GM23338 (cell line): ENCODE measurements around the gene CFH. TPM values are rescaled to one million over a fixed set of nuclear protein-coding genes. Genes with fewer than 3 reads are reported as not detected.

ENCODE experiments used
- ATAC-seq: fragments of 200-7000 bp; cut with Tn5 transposase; 3 replicates; pipeline ENCODE4 v1.9.1; 2020
- DNase-seq: peaks from one replicate; pipeline ENCODE4 v3.0.0-alpha.2; 2015; ENCODE audit warnings: low spot score
- H2AFZ ChIP-seq: fragments of 200-600 bp; sonication (generic); 2 replicates; pipeline ENCODE4 v1.8.0; 2016; ENCODE audit warnings: antibody characterized with exemption, mild to moderate bottlenecking, moderate library complexity
- H3F3A ChIP-seq: fragments of 200-600 bp; sonication (generic); replicated peaks from 2 replicates; pipeline ENCODE4 v1.8.0; 2017; ENCODE audit warnings: antibody characterized with exemption, mixed run types, low read depth
- H3K27ac ChIP-seq: fragments of 200-600 bp; sonication (generic); 2 replicates; pipeline ENCODE4 v1.6.1; 2016; ENCODE audit warnings: low read depth
- H3K27me3 ChIP-seq: fragments of 200-600 bp; sonication (generic); 2 replicates; pipeline ENCODE4 v1.8.0; 2016; ENCODE audit warnings: mild to moderate bottlenecking, mixed run types, moderate library complexity; ENCODE audit not compliant: insufficient read depth
- H3K36me3 ChIP-seq: fragments of 200-600 bp; sonication (generic); 2 replicates; pipeline ENCODE4 v1.8.0; 2016; ENCODE audit warnings: mild to moderate bottlenecking; ENCODE audit not compliant: insufficient read depth
- H3K4me1 ChIP-seq: fragments of 200-600 bp; sonication (generic); 2 replicates; pipeline ENCODE4 v1.8.0; 2016; ENCODE audit warnings: mild to moderate bottlenecking, moderate library complexity; ENCODE audit not compliant: insufficient read depth
- H3K4me2 ChIP-seq: fragments of 200-600 bp; sonication (generic); 2 replicates; pipeline ENCODE4 v1.7.1; 2017; ENCODE audit warnings: mixed run types
- H3K4me3 ChIP-seq: fragments of 200-600 bp; sonication (generic); 2 replicates; pipeline ENCODE4 v1.6.1; 2016; ENCODE audit warnings: mixed run types
- H3K79me2 ChIP-seq: fragments of 200-600 bp; sonication (generic); replicated peaks from 2 replicates; pipeline ENCODE4 v1.8.0; 2017; ENCODE audit warnings: mild to moderate bottlenecking; ENCODE audit not compliant: insufficient read depth
- H3K9me2 ChIP-seq: fragments of 200-600 bp; sonication (generic); 2 replicates; pipeline ENCODE4 v1.8.0; 2017; ENCODE audit not compliant: insufficient read depth
- H4K20me1 ChIP-seq: fragments of 200-600 bp; sonication (generic); replicated peaks from 2 replicates; pipeline ENCODE4 v1.8.0; 2017; ENCODE audit warnings: mild to moderate bottlenecking; ENCODE audit not compliant: insufficient read depth
- H3K27ac Mint-ChIP-seq: 2 replicates; pipeline ENCODE4 v1.8.0; 2020; ENCODE audit warnings: inconsistent platforms, mild to moderate bottlenecking, moderate library complexity, mixed read lengths
- H3K27me3 Mint-ChIP-seq: 3 replicates; pipeline ENCODE4 v1.8.0; 2022; ENCODE audit warnings: low read depth, mild to moderate bottlenecking, moderate library complexity, mixed read lengths, inconsistent platforms; ENCODE audit not compliant: insufficient read depth, poor library complexity
- H3K36me3 Mint-ChIP-seq: 3 replicates; pipeline ENCODE4 v1.8.0; 2021; ENCODE audit warnings: low read depth, mild to moderate bottlenecking, inconsistent platforms, moderate library complexity, mixed read lengths
- H3K4me1 Mint-ChIP-seq: 3 replicates; pipeline ENCODE4 v1.8.0; 2020; ENCODE audit warnings: mild to moderate bottlenecking, inconsistent platforms, mixed read lengths
- H3K4me3 Mint-ChIP-seq: 3 replicates; pipeline ENCODE4 v1.8.0; 2021; ENCODE audit warnings: moderate library complexity, mild to moderate bottlenecking, inconsistent platforms, mixed read lengths
- H3K9me3 Mint-ChIP-seq: 3 replicates; pipeline ENCODE4 v1.8.0; 2020; ENCODE audit warnings: moderate library complexity, mild to moderate bottlenecking, inconsistent platforms, mixed read lengths
- CREB1 ChIP-seq: fragments of 250-450 bp; sonication (Bioruptor Pico); IDR thresholded peaks from 2 replicates; pipeline ENCODE4 v1.5.0; 2020; ENCODE audit warnings: low read depth, mild to moderate bottlenecking, moderate library complexity
- EZH2 ChIP-seq: fragments of 200-600 bp; sonication (generic); IDR thresholded peaks from one replicate; pipeline ENCODE4 v1.8.0; 2017; ENCODE audit warnings: antibody characterized with exemption, mild to moderate bottlenecking, low read depth; ENCODE audit not compliant: unreplicated experiment
- EZH2phosphoT487 ChIP-seq: fragments of 200-600 bp; sonication (generic); IDR thresholded peaks from one replicate; pipeline ENCODE4 v1.8.1; 2018; ENCODE audit warnings: antibody characterized with exemption; ENCODE audit not compliant: unreplicated experiment
- JUNB ChIP-seq: IDR thresholded peaks from one replicate; pipeline ENCODE4 v1.6.1; 2016; ENCODE audit warnings: antibody characterized with exemption; ENCODE audit not compliant: unreplicated experiment
- NANOG ChIP-seq: IDR thresholded peaks from 2 replicates; pipeline ENCODE4 v1.6.1; 2016; ENCODE audit warnings: antibody characterized with exemption, borderline replicate concordance
- POLR2AphosphoS5 ChIP-seq: IDR thresholded peaks from 2 replicates; pipeline ENCODE4 v1.6.1; 2016; ENCODE audit warnings: antibody characterized with exemption, low read depth
- STAT1 ChIP-seq: IDR thresholded peaks from one replicate; pipeline ENCODE4 v1.6.1; 2016; ENCODE audit warnings: antibody characterized with exemption; ENCODE audit not compliant: unreplicated experiment
- ZNF114 ChIP-seq: fragments of 250-450 bp; sonication (Bioruptor Pico); IDR thresholded peaks from 2 replicates; pipeline ENCODE4 v1.5.0; 2020; ENCODE audit warnings: mild to moderate bottlenecking, moderate library complexity
- ZNF331 ChIP-seq: fragments of 250-450 bp; sonication (Bioruptor Pico); IDR thresholded peaks from 2 replicates; pipeline ENCODE4 v1.5.0; 2020; ENCODE audit warnings: low read depth, mild to moderate bottlenecking, moderate library complexity
- polyA plus RNA-seq: library from polyadenylated mRNA; unstranded; fragments of >200 nt; fragmentation: Nextera tagmentation; extraction: Ambion mirVana; gene quantifications from 2 replicates; pipeline ENCODE4 v1.2.1, GENCODE V29; 2016
- total RNA-seq: library from RNA; depleted of rRNA; stranded (reverse); fragments of >200 nt; shearing (Covaris generic); gene quantifications from 2 replicates; pipeline ENCODE4 v1.2.3, GENCODE V29; 2014
- TF ChIP-seq, protein P1 (sequence below), 2 experiments: fragments of 200-600 bp in 1 of 2; sonication (generic) in 1 of 2; conservative IDR thresholded peaks; 2 replicates each; pipeline versions ENCODE4 v1.5.1 to v1.6.1; 2016 to 2017; ENCODE audit warnings: antibody characterized with exemption in 2 of 2, low read depth in 2 of 2, mild to moderate bottlenecking in 2 of 2, moderate library complexity in 1 of 2
- TF ChIP-seq, protein P2 (sequence below): fragments of 250-450 bp; sonication (Bioruptor Pico); IDR thresholded peaks from 2 replicates; pipeline ENCODE4 v1.5.0; 2020; ENCODE audit warnings: mild to moderate bottlenecking, moderate library complexity
- TF ChIP-seq, protein P3 (sequence below): IDR thresholded peaks from one replicate; pipeline ENCODE4 v1.6.1; 2018; ENCODE audit warnings: antibody characterized with exemption; ENCODE audit not compliant: unreplicated experiment
- TF ChIP-seq, protein P4 (sequence below): IDR thresholded peaks from 2 replicates; pipeline ENCODE4 v1.6.1; 2016; ENCODE audit warnings: antibody characterized with exemption

The CFH gene
- total and polyA plus RNA-seq, 2 experiments from 2014 or later, result not detected

DNA sequence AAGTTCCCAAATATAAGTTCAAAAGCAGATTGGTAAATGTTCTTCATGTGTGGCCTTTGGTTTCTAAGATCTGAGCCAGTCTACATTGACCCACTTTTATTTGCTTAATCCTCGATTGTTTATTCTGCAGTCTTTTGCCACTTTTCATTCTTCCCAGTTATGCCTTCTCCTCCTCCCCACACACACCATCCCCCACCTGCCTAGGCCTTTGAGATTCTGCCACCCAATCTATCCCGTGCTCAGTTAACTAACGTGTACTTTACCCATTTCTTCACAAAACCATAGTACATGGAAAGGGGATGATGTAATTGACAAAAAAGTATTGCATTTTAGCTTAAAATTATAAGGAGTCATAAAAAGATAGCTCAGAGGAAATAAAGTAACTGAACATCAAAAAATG lies 3.7 kb downstream of the CFH start:
- Histone ChIP-seq H3K27me3 (no peaks in the 10 kb centered on the region), H3F3A (no peaks in the 10 kb centered on the region), H3K36me3 (no peaks in the 10 kb centered on the region), H4K20me1 (no peaks in the 10 kb centered on the region), H3K4me2 (no peak overlapping the region), H3K9me2 (no peaks in the 10 kb centered on the region), H3K79me2 (no peaks in the 10 kb centered on the region), H3K27ac (no peak overlapping the region), H3K4me3 (no peak overlapping the region), H2AFZ (no peak overlapping the region), H3K4me1 (no peaks in the 10 kb centered on the region)
- H3K4me1 Mint-ChIP-seq, result peaks cover 6% of the 10 kb centered on the region
- H3K9me3 Mint-ChIP-seq, result no peaks in the 10 kb centered on the region; the same call in 2 of the 3 replicates
- H3K4me3 Mint-ChIP-seq, result no peak overlapping the region
- DNase-seq (no peak), ATAC-seq (no peak)
- H3K36me3 Mint-ChIP-seq, result no peaks in the 10 kb centered on the region
- TF ChIP-seq CREB1 (CRISPR knock-in tag) (no peak), STAT1 (no peak), NANOG (no peak), ZNF331 (CRISPR knock-in tag) (no peak), EZH2phosphoT487 (no peak), POLR2AphosphoS5 (no peak), JUNB (no peak), ZNF114 (CRISPR knock-in tag) (no peak), EZH2 (no peak)
- TF ChIP-seq, protein P1, sequence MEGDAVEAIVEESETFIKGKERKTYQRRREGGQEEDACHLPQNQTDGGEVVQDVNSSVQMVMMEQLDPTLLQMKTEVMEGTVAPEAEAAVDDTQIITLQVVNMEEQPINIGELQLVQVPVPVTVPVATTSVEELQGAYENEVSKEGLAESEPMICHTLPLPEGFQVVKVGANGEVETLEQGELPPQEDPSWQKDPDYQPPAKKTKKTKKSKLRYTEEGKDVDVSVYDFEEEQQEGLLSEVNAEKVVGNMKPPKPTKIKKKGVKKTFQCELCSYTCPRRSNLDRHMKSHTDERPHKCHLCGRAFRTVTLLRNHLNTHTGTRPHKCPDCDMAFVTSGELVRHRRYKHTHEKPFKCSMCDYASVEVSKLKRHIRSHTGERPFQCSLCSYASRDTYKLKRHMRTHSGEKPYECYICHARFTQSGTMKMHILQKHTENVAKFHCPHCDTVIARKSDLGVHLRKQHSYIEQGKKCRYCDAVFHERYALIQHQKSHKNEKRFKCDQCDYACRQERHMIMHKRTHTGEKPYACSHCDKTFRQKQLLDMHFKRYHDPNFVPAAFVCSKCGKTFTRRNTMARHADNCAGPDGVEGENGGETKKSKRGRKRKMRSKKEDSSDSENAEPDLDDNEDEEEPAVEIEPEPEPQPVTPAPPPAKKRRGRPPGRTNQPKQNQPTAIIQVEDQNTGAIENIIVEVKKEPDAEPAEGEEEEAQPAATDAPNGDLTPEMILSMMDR (conservative IDR thresholded peaks at IDR 0.05; ENCODE audit: low read depth in 2 of 2), result no peak
- TF ChIP-seq, protein P2, sequence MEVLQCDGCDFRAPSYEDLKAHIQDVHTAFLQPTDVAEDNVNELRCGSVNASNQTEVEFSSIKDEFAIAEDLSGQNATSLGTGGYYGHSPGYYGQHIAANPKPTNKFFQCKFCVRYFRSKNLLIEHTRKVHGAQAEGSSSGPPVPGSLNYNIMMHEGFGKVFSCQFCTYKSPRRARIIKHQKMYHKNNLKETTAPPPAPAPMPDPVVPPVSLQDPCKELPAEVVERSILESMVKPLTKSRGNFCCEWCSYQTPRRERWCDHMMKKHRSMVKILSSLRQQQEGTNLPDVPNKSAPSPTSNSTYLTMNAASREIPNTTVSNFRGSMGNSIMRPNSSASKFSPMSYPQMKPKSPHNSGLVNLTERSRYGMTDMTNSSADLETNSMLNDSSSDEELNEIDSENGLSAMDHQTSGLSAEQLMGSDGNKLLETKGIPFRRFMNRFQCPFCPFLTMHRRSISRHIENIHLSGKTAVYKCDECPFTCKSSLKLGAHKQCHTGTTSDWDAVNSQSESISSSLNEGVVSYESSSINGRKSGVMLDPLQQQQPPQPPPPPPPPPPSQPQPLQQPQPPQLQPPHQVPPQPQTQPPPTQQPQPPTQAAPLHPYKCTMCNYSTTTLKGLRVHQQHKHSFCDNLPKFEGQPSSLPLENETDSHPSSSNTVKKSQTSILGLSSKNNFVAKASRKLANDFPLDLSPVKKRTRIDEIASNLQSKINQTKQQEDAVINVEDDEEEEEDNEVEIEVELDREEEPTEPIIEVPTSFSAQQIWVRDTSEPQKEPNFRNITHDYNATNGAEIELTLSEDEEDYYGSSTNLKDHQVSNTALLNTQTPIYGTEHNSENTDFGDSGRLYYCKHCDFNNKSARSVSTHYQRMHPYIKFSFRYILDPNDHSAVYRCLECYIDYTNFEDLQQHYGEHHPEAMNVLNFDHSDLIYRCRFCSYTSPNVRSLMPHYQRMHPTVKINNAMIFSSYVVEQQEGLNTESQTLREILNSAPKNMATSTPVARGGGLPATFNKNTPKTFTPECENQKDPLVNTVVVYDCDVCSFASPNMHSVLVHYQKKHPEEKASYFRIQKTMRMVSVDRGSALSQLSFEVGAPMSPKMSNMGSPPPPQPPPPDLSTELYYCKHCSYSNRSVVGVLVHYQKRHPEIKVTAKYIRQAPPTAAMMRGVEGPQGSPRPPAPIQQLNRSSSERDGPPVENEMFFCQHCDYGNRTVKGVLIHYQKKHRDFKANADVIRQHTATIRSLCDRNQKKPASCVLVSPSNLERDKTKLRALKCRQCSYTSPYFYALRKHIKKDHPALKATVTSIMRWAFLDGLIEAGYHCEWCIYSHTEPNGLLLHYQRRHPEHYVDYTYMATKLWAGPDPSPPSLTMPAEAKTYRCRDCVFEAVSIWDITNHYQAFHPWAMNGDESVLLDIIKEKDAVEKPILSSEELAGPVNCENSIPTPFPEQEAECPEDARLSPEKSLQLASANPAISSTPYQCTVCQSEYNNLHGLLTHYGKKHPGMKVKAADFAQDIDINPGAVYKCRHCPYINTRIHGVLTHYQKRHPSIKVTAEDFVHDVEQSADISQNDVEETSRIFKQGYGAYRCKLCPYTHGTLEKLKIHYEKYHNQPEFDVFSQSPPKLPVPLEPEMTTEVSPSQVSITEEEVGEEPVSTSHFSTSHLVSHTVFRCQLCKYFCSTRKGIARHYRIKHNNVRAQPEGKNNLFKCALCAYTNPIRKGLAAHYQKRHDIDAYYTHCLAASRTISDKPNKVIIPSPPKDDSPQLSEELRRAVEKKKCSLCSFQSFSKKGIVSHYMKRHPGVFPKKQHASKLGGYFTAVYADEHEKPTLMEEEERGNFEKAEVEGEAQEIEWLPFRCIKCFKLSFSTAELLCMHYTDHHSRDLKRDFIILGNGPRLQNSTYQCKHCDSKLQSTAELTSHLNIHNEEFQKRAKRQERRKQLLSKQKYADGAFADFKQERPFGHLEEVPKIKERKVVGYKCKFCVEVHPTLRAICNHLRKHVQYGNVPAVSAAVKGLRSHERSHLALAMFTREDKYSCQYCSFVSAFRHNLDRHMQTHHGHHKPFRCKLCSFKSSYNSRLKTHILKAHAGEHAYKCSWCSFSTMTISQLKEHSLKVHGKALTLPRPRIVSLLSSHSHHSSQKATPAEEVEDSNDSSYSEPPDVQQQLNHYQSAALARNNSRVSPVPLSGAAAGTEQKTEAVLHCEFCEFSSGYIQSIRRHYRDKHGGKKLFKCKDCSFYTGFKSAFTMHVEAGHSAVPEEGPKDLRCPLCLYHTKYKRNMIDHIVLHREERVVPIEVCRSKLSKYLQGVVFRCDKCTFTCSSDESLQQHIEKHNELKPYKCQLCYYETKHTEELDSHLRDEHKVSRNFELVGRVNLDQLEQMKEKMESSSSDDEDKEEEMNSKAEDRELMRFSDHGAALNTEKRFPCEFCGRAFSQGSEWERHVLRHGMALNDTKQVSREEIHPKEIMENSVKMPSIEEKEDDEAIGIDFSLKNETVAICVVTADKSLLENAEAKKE, result no peak
- TF ChIP-seq, protein P3, sequence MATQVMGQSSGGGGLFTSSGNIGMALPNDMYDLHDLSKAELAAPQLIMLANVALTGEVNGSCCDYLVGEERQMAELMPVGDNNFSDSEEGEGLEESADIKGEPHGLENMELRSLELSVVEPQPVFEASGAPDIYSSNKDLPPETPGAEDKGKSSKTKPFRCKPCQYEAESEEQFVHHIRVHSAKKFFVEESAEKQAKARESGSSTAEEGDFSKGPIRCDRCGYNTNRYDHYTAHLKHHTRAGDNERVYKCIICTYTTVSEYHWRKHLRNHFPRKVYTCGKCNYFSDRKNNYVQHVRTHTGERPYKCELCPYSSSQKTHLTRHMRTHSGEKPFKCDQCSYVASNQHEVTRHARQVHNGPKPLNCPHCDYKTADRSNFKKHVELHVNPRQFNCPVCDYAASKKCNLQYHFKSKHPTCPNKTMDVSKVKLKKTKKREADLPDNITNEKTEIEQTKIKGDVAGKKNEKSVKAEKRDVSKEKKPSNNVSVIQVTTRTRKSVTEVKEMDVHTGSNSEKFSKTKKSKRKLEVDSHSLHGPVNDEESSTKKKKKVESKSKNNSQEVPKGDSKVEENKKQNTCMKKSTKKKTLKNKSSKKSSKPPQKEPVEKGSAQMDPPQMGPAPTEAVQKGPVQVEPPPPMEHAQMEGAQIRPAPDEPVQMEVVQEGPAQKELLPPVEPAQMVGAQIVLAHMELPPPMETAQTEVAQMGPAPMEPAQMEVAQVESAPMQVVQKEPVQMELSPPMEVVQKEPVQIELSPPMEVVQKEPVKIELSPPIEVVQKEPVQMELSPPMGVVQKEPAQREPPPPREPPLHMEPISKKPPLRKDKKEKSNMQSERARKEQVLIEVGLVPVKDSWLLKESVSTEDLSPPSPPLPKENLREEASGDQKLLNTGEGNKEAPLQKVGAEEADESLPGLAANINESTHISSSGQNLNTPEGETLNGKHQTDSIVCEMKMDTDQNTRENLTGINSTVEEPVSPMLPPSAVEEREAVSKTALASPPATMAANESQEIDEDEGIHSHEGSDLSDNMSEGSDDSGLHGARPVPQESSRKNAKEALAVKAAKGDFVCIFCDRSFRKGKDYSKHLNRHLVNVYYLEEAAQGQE, result no peak
- TF ChIP-seq, protein P4, sequence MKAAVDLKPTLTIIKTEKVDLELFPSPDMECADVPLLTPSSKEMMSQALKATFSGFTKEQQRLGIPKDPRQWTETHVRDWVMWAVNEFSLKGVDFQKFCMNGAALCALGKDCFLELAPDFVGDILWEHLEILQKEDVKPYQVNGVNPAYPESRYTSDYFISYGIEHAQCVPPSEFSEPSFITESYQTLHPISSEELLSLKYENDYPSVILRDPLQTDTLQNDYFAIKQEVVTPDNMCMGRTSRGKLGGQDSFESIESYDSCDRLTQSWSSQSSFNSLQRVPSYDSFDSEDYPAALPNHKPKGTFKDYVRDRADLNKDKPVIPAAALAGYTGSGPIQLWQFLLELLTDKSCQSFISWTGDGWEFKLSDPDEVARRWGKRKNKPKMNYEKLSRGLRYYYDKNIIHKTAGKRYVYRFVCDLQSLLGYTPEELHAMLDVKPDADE, result no peak
- H3K27ac Mint-ChIP-seq, result no peak overlapping the region
- peaks cover 4% of the 10 kb centered on the region for H3K27me3 Mint-ChIP-seq
